HG03571 (cell line): ENCODE results near the gene LBX1.

ENCODE experiments used
- ATAC-seq: cut with Tn5 transposase; IDR thresholded peaks from one replicate; pipeline ENCODE4 v1.9.1; 2021; ENCODE audit not compliant: unreplicated experiment

The LBX1 gene

GRCh38 chr10:101226491-101227428 is 2.5 kb downstream of the LBX1 start:
- no peak for ATAC-seq

- ATAC-seq, result no peak
Observed at GRCh38 chr10:101225846-101226421, 3.3 kb downstream of the LBX1 start.

- ATAC-seq, result no peak
Observed at GRCh38 chr10:101224910-101225823, 4.1 kb downstream of the LBX1 start.

GRCh38 chr10:101224060-101224909 is 5.0 kb downstream of the LBX1 start:
- ATAC-seq, result no peak

GRCh38 chr10:101223274-101224059 is 5.8 kb downstream of the LBX1 start:
- ATAC-seq, result no peak

GRCh38 chr10:101222683-101223273 is 6.5 kb downstream of the LBX1 start:
- no peak for ATAC-seq

GRCh38 chr10:101221963-101222531 is 7.2 kb downstream of the LBX1 start:
- no peak for ATAC-seq

- ATAC-seq, result no peak
Observed at GRCh38 chr10:101221549-101221948, 7.7 kb downstream of the LBX1 start.

GRCh38 chr10:101219946-101220451 is 9.3 kb downstream of the LBX1 start:
- no peak for ATAC-seq

GRCh38 chr10:101219139-101219945 is 9.9 kb downstream of the LBX1 start:
- no peak for ATAC-seq

GRCh38 chr10:101218351-101219138 is 10.7 kb downstream of the LBX1 start:
- no peak for ATAC-seq

- ATAC-seq, result no peak
Observed at GRCh38 chr10:101217450-101218281, 11.6 kb downstream of the LBX1 start.

GRCh38 chr10:101217044-101217425 is 12.2 kb downstream of the LBX1 start:
- ATAC-seq, result no peak

GRCh38 chr10:101216207-101217043 is 12.8 kb downstream of the LBX1 start:
- ATAC-seq, result no peak
